GM19467 (cell line): Measurements from ENCODE around the gene BCR.

Experiments used
- ATAC-seq: cut with Tn5 transposase; IDR thresholded peaks from one replicate; pipeline ENCODE4 v1.9.1; 2021; ENCODE audit warnings: mild to moderate bottlenecking, moderate library complexity; ENCODE audit not compliant: unreplicated experiment

Gene BCR

GRCh38 chr22:23258826-23259170 is 78.5 kb downstream of the BCR start:
- no peak for ATAC-seq

- no peak for ATAC-seq
These were observed 79.8 kb downstream of the BCR start for GRCh38 chr22:23259916-23260644.

- no peak for ATAC-seq
These were observed 80.6 kb downstream of the BCR start for GRCh38 chr22:23260645-23261581.

GRCh38 chr22:23261900-23262450 is 81.7 kb downstream of the BCR start:
- no peak for ATAC-seq

- ATAC-seq: no peak
These were observed 82.4 kb downstream of the BCR start for GRCh38 chr22:23262518-23263332.

GRCh38 chr22:23263651-23264555 is 83.6 kb downstream of the BCR start:
- ATAC-seq: no peak

- no peak for ATAC-seq
These were observed 84.5 kb downstream of the BCR start for GRCh38 chr22:23264610-23265367.

- no peak for ATAC-seq
These were observed 85.0 kb downstream of the BCR start for GRCh38 chr22:23265368-23265700.

GRCh38 chr22:23266780-23267179 is 86.5 kb downstream of the BCR start:
- no peak for ATAC-seq

- ATAC-seq: no peak
These were observed 87.1 kb downstream of the BCR start for GRCh38 chr22:23267226-23268043.

- ATAC-seq: no peak
These were observed 87.9 kb downstream of the BCR start for GRCh38 chr22:23268139-23268712.

- no peak for ATAC-seq
These were observed 88.6 kb downstream of the BCR start for GRCh38 chr22:23268877-23269276.

- ATAC-seq: no peak
These were observed 89.3 kb downstream of the BCR start for GRCh38 chr22:23269441-23270211.

- ATAC-seq: no peak
These were observed 90.0 kb downstream of the BCR start for GRCh38 chr22:23270212-23270733.

- ATAC-seq: no peak
These were observed 90.7 kb downstream of the BCR start for GRCh38 chr22:23270798-23271596.

GRCh38 chr22:23271597-23271908 is 91.2 kb downstream of the BCR start:
- no peak for ATAC-seq

- ATAC-seq: no peak
These were observed 92.1 kb downstream of the BCR start for GRCh38 chr22:23272371-23272770.
